Astrocyte of the spinal cord (primary cell): ENCODE results near the gene HECW1.

ENCODE experiments used
- DNase-seq: peaks from one replicate; pipeline ENCODE4 v3.0.0; 2011; ENCODE audit warnings: low read depth, low spot score
- H3K4me3 ChIP-seq: 2 replicates; pipeline ENCODE4 v1.5.1; 2011; ENCODE audit warnings: low read depth, mild to moderate bottlenecking, low read length, moderate library complexity
- CTCF ChIP-seq: IDR thresholded peaks from 2 replicates; pipeline ENCODE4 v1.5.1; 2012; ENCODE audit warnings: low read depth, mild to moderate bottlenecking, low read length, inconsistent platforms
- in situ Hi-C: cut with HindIII; loops from 2 replicates; pipeline ENCODE4 v1.10.0; 2017; ENCODE audit warnings: low sequenced_read_pairs

The HECW1 gene

GRCh38 chr7:43438897-43439479 lies 326.5 kb downstream of the HECW1 start:
- no peak for DNase-seq
- in situ Hi-C loops = no loop called here
- no peak for TF ChIP-seq CTCF
- H3K4me3 ChIP-seq = no peak overlapping the region

- peak; percentile 84 for TF ChIP-seq CTCF
- in situ Hi-C loops = no loop called here
- DNase-seq = peak; percentile 45
- no peak overlapping the region for H3K4me3 ChIP-seq
These were observed 327.4 kb downstream of the HECW1 start for GRCh38 chr7:43439631-43440401.

GRCh38 chr7:43441231-43442130 lies 329.0 kb downstream of the HECW1 start:
- DNase-seq = no peak
- TF ChIP-seq CTCF = no peak
- H3K4me3 ChIP-seq = no peak overlapping the region
- in situ Hi-C loops = no loop called here

- TF ChIP-seq CTCF = no peak
- in situ Hi-C loops = no loop called here
- no peak overlapping the region for H3K4me3 ChIP-seq
- peak; percentile 7 for DNase-seq
These were observed 330.9 kb downstream of the HECW1 start for GRCh38 chr7:43443381-43443780.

- in situ Hi-C loops = no loop called here
- H3K4me3 ChIP-seq = no peak overlapping the region
- no peak for TF ChIP-seq CTCF
- DNase-seq = no peak
These were observed 332.5 kb downstream of the HECW1 start for GRCh38 chr7:43444711-43445578.

GRCh38 chr7:43449577-43449976 lies 337.1 kb downstream of the HECW1 start:
- TF ChIP-seq CTCF = no peak
- DNase-seq = no peak
- in situ Hi-C loops = no loop called here
- no peak overlapping the region for H3K4me3 ChIP-seq
